HG03558 (cell line): ENCODE results near the gene LILRA5.
"Not testable (repeated sequence)": the region's sequence is repeated elsewhere in the genome, so short reads cannot be mapped to it uniquely, and the experiment has no call there.

ENCODE experiments used
- ATAC-seq: cut with Tn5 transposase; IDR thresholded peaks from one replicate; pipeline ENCODE4 v1.9.1; 2021; ENCODE audit warnings: moderate number of reproducible peaks; ENCODE audit not compliant: unreplicated experiment; ENCODE audit errors: extremely low read depth

The LILRA5 gene

DNA sequence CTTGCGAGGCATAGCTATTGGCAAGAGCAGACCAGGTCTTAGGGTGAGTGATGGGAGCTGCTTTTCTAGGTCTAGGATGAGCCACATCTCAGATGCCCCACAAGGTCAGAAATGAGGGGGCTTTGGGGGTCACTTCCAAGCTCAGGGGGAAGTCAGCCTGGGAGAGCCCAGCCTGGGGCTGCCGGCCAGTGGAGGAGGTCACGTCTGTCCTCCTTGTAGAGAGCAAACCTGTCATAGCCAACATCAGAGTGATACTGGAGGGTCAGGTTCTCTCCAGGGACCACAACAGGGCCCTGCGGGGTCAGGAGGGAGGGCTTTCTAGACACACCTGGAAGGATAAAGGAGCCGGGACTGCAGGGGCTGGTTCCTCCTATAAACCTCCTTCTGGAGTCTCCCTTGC, 2.4 kb downstream of the LILRA5 start:
- no peak for ATAC-seq

DNA sequence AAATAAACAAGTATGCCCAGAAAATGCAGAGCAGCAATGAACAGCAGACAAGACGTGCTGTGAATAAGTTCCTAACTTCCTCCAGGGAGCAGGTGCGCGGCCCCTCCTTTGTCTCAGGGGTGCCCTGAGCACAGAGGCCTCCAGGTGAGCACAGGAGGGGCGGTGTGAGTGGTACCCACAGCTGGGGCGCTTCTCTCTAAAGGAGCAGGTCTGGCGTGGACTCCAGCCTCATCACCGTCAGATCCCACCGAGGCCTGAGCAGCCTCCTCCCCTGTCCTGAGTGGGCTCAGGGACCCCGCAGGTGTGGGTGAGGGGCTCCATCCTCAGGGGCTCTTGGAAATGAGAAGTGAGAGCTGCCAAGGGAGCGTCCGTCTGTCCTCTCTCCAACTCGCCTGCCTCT, 3.2 kb downstream of the LILRA5 start:
- no peak for ATAC-seq

DNA sequence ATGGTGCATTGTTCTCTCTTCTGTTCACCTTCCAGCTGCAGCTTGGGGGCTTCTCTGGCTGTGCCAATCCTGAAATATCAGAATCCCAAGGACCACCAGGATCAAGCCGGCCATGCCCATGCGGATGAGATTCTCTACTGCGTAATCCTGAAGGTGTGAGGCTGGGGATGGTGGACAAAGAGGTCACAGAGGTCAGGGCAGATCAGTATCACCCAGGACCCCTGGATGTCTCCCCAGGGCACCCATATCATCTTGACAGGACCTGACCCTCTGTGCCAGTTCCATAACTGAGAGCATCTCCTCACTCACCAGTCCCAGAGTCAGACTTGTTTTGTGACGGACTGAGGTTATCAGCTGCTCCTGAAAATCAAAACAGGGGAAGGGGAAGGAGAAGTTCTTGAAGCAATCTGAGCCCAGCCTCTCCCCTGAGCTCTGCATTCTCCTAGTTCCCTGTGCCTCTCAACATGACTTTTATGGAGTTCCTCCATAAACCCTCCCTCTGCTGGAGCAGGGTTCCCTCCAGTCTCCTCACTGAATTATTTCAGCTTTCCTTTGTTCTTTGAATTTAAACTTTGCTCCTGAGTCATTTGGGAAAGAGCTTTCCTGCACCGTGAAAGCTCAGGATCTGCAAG, 5.5 kb downstream of the LILRA5 start:
- ATAC-seq = no peak

DNA sequence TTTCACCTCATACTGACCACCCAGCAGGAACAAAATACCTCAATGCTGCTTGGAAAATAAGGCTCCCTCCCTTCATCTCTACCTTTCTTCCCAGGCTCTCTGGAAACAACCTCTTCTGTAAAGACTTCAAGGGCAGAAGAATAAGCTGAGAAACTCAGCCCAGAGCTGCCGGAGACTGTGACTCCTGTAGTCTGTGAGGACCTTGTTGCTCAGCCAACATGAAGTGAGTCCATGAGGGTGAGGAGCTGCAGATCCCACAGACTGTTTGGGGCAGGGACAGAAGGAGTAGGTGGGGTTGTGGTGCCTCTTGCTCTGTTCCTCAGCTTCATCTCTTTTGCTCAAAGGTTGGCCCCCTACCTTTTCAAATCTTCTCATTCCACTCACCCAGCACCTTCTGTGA, 7.8 kb downstream of the LILRA5 start:
- ATAC-seq = no peak

DNA sequence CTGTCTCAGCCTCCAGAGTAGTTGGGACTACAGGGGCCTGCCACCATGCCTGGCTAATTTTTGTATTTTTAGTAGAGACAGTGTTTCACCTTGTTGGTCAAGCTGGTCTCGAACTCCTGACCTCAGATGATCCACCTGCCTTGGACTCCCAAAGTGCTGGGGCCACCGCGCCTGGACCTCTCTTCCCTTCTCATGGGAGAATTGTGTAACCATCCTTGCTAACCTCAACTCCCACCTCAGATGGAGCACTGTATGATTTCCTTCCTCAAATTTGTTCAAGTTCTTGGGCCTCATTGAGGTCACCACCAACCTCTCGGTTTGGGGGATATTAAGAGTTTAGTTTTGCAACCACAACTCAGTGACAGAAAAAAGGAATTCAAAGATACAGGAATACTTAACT, 10.7 kb downstream of the LILRA5 start:
- no peak for ATAC-seq

DNA sequence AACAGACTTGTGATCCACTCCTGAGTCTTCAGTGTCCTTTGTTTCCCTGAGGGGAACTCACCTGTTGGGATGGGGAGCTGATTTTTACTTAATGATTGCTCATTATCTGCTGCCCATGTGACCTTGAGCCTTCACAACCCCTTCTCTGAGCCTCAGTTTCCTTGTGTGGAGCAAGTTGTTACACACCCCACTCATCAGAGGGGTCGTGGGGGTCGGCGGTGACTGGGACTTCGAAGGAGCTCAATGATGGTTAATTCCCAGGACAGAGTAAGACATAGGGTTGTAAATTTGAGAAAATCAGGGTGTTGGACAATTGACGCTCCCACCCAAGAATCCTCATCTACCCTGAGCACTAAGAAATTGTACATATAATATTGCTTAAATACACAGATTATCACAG, 13.5 kb downstream of the LILRA5 start:
- no peak for ATAC-seq

DNA sequence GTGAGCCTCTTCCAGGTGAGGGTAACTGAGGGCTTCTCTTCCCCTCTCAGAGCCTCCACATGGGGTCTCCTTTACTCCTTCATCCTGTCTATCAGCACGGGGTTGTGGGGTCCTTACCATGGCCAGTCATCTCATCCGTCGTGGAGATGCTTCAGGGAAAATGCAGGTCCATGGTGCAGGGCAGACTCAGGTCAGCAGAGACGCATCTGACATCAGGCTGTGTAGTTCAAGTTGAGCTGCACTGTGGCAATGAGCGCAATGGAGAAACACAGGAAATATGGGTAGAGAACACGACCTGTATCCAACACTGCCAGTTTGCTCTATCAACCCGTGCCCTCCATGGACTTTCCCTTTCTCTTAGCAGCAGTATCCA, 13.9 kb downstream of the LILRA5 start:
- ATAC-seq = no peak

DNA sequence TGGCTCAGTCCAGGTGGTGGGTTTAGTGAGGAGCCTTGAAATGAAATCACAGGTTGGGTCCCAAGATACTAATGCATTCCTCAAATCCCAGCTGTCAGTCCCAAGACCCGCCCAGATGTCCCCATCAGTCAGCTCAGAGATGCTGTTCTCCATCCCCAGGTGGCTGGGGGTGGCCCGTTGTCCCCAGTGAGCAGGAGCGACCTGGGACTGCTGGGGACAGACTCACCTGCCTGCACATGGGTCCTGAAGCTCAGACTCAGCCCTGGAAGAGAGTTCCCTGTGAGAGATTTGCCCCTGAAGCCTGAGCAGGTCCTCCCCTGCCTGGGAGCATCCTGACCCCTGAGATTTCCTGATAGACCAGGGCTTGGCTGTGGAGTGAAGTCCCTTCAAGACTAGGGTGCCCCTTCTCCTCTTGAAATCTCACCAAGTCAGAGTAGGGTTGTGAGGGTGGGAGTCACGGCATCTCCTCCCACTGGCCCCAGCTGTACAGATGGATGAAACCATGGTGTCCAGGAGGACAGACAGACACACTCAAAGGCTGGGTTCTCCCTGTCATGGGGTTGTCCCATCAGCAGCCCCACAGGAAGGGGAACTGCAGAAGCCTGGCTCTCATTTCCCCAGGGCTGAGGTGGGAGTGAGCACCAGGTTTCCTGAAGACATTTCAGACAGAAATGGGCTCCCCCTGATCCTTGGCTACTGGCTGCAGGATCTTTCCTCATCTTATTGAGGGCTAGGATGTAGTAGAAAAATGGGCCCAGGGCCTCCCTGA, 14.4 kb downstream of the LILRA5 start:
- no peak for ATAC-seq

DNA sequence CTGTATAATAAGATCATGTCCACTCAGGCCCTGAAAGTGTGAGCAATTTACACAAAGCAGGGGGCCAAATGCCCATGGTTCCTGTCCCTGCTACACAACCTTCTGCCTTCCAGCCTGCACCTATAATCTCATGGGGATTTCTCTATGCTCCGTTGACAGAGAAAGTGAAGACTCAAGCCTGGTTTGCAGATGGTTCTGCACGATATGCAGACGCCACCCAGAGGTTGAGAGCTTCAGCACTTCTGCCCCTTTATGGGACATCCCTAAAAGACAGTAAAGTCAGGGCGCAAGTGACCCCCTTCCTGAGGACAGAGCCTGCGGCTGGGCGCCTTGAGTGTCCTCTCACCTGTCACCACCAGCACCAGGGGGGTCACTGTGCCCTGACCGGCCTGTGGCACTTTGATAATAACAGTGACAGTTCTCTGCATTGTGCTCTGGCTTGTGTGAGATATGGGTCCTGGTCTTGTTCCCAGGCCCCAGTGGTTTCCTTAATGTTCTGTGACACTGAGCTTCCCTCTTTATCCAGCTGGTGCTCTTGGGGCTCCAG, 15.1 kb downstream of the LILRA5 start:
- ATAC-seq = no peak

DNA sequence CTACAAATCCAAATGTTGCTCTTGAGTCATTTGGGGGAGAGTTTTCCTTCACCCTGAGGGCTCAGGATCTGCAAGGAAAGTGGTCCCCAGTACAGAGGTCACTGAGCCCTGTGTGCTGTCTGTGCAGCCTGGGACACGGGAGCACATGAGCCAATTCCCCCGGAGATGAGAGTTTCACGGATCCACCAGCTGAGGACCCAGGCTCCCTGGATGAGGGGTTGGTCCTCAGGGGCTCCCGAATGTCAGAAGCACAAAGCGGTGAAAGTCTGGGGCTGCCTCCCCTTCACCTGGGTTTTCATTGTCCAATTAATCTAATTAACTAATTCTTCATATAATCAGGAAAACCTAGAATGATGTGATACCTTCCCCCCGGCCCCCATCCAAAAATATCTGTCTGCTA, 18.4 kb downstream of the LILRA5 start:
- ATAC-seq = no peak

DNA sequence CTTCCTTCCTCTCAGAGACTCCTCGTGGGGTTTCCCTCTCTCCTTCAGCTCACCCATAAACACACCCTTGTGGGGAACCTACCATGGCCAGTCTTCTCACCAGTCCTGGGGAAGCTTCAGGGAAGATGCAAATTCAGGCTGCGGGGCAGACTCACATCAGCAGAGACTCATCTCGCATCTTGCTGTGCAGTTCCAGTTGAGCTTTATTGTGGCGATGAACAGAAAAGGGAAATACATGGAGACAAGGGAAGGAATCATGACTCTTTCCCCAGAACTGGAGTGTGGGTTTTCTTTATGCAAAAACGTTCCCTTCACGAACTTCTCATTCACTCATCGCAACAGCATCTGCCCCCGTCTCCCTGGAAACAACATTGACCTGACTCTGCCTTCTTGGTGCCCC, 23.8 kb downstream of the LILRA5 start:
- ATAC-seq = not testable (repeated sequence)

DNA sequence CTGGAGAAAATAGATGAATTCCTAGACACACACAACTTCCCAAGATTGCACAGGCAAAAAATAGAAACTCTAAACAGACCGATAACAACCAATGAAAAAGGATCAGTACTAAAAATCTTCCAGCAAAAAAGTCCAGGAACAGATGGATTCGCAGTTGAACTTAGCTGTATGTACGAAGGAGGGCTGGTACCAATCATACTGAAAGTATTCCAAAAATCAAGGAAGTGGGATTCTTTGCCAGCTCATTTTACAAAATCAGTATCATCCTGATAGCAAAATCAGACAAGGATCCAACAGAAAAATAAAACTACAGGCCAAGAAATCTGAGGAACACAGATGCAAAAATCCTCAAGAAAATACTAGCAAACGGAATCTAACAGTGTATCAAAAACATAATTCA, 25.5 kb downstream of the LILRA5 start:
- no peak for ATAC-seq

DNA sequence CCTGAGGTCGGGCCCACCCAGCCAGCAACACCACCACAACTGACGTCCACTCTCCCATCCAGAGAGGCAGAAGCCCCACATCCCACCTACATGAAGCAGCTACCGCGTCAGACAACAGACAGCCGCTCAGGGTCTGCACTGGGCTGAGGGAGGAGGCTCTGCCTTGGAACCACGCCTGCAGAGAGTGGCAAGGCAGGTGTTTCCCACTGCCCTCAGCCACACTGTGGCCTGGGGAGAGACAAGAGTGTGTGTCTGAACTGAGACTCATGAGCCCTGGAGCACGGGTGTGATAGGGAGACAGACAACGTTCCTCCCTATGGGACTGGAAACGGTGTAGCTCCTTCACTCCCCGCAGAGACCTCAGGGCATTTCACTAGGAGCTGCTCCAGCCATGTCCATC, 26.7 kb downstream of the LILRA5 start:
- ATAC-seq = not testable (repeated sequence)

DNA sequence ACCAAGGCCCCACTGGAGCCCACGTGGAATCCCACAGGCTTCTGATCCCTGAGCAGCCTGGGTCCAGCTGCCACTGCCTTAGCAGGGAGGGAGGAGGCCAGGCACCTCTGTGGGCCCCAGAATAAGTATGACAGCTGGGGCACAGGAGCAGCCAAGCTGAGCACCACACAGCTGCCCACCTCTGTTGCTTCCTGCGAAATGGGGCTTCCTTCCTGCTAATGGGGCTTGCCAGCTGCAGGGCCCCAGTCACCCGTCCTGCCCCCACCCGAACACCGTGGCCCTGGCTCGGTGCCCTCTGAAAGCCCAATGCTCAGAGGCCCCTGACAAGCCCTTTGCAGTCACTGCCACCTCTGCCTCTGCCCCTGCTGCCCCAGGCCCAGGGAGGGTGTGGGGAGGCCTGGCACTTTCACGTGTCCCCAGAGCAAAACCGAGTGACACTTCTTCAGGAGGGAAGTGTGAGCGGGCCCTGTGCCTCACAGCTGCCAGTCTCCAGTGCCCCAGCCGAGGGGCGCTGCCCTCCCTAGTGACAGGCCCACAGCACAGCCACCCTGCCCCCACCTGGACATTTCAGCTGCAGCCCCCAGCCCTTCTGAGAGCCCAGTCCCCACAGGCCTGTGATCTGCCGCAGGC, 27.4 kb downstream of the LILRA5 start:
- not testable (repeated sequence) for ATAC-seq

DNA sequence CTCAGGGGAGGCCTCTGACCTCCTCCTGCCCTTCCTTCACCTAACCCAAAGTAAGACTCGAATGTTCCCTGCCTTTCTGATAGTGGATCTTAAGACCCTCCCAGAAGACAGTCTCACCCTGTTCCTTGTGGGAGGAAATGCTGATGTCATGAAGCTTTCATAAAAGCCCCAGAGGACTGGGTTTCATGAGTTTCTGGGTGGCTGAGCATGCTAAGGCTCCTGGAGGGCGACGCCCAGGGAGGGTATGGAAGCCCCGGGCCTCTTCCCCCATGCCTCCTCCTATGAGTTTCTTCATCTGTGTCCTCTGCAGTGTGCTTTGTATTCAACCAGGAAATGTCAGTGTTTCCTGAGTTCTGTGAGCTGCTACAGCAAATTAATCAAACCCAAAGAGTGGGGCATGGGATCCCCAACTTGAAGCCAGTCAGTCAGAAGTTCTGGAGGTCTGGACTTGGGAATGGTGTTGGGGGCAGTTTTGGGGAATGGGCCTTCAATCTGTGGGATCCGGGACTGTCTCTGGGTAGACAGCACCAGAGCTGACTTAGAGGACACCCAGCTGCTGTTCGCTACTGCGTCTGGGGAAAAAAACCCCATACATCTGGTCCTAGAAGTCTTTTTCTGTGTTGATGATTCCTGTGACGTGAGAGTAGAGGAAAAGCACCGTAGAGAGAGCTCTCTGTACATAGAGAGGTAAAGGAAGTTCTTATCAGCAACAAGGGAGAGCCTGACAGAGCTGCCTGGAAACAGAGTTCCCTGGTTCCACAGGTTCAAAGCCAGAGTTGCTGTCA, 30.1 kb downstream of the LILRA5 start:
- ATAC-seq = no peak

DNA sequence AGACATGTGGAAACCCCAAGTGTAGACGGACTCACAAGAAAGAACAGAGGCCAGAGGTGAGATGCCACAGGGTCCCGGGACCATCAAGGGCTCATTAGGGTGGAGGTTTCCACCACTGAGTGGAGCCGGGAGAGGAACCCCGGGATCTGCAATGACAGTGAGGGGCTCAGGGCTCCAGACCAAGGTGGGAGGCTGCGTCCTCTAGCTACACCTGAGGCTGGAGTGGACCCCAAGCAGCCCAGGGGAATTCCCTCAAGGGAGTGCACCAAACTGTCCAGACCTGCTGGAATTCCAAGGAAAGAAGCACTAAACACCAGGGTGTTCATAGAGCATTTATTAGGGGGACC, 31.3 kb downstream of the LILRA5 start:
- not testable (repeated sequence) for ATAC-seq

DNA sequence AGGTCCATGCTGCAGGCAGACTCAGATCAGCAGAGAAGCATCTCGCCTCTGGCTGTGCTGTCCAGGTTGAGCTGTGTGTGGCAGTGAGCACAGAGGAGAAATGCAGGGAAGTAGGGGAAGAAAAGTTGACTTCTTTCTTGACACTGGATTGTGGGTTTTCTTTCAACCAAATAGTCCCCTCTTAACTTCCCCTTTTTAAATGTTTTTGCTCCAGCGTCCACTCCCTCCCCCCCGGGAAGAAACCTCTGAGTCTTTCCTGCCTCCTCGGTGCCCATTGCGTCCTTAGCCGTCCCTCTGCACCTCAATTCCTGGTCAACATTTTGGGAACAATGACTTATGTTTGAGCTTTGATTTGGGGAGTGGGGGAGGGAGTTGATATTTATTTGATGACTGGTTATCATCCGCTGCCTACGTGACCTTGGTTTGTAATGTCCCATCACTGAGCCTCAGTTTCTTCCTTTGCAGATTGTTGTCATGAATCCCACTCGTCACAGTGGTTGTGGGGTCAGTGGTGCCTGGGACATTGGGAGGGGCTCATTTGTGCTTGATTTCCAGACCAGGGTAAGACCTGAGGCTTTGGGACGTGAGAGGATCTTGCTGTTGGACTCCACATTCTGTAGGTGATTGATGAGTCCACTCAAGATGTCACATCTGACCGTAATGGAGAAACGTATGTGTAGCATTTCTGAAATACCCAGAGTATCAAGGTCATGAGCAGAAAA, 31.8 kb downstream of the LILRA5 start, which contains the start of gene LILRB2:
LILRB2 (minus strand) TSS at position 104 of the 722 bp plus-strand sequence. CDS start 614 bp downstream, outside the sequence.
- no peak for ATAC-seq

DNA sequence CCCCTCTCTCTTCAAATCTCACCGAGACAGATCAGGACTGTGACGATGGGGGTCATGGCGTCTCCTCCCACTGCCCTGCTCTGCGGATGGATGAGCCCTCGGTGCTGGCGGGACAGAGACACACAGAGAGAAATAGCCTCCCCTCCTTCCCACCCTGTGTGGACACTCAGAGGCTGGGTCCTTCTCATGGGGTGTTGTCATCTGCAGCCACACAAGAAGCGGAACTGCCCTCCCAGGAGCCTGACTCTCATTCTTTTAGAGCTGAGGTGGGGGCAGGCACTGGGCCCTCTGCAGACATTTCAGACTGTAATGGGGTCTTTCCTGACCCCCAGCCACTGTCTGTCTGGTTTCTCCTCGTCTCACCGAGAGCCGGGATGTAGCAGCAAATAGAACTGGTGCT, 32.5 kb downstream of the LILRA5 start:
- not testable (repeated sequence) for ATAC-seq

DNA sequence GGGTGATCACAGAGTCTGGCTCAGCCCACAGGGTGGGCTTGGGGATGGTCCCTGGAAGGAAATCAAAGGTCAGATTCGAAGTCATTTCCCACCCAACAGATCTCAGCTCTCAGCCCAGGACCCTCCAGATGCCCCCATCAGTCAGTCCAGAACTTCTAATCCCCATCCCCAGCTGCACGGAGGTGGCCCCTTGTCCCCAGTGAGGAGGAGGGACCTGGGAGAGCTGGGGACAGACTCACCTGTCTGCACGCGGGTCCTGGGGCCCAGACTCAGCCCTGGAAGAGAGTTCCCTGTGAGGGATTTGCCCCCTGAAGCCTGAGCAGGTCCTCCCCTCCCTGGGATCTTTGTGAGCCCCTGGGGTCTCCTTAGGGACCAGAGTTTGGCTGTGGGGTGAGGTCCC, 32.9 kb downstream of the LILRA5 start:
- ATAC-seq = not testable (repeated sequence)

DNA sequence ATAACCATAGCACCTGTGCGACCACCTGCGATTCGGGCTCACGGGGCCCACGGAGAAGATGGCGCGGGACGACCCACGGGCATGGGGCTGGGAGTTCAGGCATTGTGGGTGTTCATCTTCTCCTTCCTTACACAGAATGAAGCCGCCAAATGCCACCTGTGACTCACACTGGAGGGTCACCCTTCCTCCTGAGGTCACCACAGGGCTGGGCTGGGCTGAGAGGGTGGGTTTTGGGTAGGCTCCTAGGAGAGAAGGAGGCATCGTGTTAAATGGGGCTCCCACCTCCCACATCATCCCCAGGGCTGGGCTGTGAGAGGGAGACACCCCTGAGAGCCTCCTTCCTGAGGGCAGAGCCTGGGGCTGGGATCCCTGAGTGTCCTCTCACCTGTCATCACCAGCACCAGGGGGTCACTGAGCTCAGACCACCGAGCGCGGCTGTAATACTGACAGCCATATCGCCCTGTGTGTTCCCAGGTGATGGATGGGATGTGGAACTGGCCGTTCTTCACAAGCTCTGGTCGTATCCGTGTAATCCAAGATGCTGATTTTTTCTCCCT, 33.5 kb downstream of the LILRA5 start:
- ATAC-seq = no peak
